ENCODE data around the gene RAB30.

The RAB30 gene

DNA sequence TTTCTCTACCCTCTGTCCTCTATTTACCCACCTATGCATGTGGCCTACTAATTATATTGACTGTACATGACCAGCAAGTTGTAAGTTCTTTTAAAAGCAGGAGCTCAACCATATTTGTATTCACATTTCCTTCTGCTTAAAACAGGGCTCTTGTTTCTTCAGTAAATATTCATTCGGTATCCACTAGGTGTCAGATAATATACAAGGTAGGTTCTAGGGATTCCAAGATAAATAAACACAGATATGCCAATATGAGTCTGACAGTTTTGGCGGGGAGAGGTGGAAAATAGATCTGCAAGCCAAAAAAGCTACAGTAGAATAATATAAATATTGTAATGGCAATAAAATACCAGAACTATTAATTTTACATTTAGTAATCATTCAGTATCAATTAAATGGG, 15.3 kb upstream of the RAB30 start:
- H3K4me1 Mint-ChIP-seq: peaks cover 5% of the 10 kb centered on the region

DNA sequence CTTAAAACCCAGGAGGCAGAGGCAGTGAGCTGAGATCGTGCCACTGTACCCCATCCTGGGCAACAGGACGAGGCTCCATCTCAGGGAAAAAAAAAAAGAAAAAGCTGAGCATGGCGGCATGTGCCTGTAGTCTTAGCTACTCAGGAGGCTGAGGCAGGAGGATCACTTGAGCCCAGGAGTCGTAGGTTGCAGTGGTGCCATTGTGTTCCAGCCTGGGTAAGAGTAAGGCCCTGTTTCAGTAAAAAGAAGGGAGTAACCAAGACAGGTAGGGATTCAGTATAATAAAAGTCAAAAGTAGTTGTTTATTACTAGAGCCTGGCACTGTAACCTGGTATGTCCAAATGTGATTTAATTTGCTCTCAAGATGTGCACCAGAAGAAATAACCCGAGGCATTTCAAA, 8.1 kb upstream of the RAB30 start:
- peaks cover 28% of the 10 kb centered on the region for H3K36me3 Mint-ChIP-seq (ENCODE audit: low read depth)
- no peaks in the 10 kb centered on the region for H3K27me3 Mint-ChIP-seq
- ATAC-seq (no peak), DNase-seq (no peak)
- no peak overlapping the region for H3K4me3 Mint-ChIP-seq
- H3K27ac Mint-ChIP-seq: no peak overlapping the region
- peaks cover 20% of the 10 kb centered on the region for H3K4me1 Mint-ChIP-seq
- H3K9me3 Mint-ChIP-seq: no peaks in the 10 kb centered on the region

More for the DNA sequence above, 15.3 kb upstream of the RAB30 start:
- no peak overlapping the region for H3K27ac Mint-ChIP-seq
- ATAC-seq: no peak
- H3K27me3 Mint-ChIP-seq: no peaks in the 10 kb centered on the region
- no peaks in the 10 kb centered on the region for H3K9me3 Mint-ChIP-seq
- DNase-seq: no peak
- peaks cover 5% of the 10 kb centered on the region for H3K36me3 Mint-ChIP-seq (ENCODE audit: low read depth)
- no peak overlapping the region for H3K4me3 Mint-ChIP-seq

DNA sequence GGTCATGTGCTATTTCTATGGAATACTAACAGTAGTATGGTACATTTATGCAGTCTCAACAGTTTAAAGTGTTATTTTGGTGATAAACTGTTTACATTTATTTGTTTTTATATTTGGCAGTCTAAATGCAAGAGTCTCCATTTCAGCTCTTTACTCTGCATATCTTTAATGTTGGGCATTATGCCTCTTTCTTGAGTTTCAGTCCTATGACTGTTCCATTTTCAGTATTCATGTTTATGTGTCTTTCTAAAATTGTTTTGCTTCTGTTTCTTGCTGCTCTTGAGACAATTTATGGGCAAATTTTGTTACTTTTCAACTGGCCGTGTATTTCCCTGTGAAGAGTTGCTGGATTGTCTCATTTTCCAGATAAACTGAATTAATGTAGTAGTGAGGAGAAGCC, 6.6 kb upstream of the RAB30 start:
- Mint-ChIP-seq H3K27me3 (no peaks in the 10 kb centered on the region), H3K4me3 (no peak overlapping the region), H3K36me3 (ENCODE audit: low read depth) (peaks cover 41% of the 10 kb centered on the region), H3K27ac (no peak overlapping the region), H3K4me1 (peaks cover 31% of the 10 kb centered on the region), H3K9me3 (no peaks in the 10 kb centered on the region)
- no peak for ATAC-seq
- no peak for DNase-seq

DNA sequence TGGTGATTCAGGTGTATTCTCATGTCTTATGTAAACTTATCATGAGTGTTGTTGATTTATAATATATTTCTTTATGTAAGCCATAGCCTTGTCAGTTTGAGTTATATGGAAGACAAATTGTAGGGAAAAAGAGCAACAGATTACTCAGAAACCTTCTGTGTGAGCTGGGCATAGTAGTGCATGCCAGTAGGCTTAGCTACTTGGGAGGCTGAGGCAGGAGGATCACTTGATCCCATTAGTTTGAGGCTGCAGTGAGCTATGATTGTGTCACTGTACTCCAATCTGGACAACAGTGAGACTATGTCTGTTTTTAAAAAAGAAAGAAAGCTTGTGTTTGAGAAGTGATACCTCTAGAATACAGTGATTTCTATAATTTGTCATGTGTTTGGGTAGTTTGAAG, 2.2 kb upstream of the RAB30 start:
- ATAC-seq (no peak), DNase-seq (no peak)
- peaks cover 47% of the 10 kb centered on the region for H3K4me1 Mint-ChIP-seq
- H3K36me3 Mint-ChIP-seq (ENCODE audit: low read depth): peaks cover 40% of the 10 kb centered on the region
- H3K4me3 Mint-ChIP-seq: no peak overlapping the region
- H3K27ac Mint-ChIP-seq: no peak overlapping the region
- no peaks in the 10 kb centered on the region for H3K27me3 Mint-ChIP-seq
- no peaks in the 10 kb centered on the region for H3K9me3 Mint-ChIP-seq

DNA sequence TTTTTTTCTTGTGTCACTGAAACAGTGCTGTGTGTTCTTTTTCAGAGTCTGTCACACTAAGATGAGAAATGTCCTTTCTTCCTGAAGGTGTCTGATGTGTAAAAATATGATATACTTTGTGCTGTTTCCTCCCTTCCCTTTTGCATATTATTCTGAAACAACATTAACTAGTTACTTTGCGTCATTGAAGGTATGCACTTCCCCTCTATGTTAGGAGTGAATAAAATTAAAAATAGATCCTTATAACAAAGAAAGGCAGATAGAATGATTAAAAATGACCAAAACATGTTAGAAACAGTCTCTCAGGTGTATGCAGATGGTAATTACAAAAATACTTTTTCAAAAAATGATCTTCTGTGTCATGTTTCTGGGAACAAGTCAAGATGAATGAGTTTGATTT, 1.6 kb upstream of the RAB30 start:
- no peaks in the 10 kb centered on the region for H3K27me3 Mint-ChIP-seq
- H3K4me3 Mint-ChIP-seq: no peak overlapping the region
- H3K36me3 Mint-ChIP-seq (ENCODE audit: low read depth): peaks cover 37% of the 10 kb centered on the region
- no peaks in the 10 kb centered on the region for H3K9me3 Mint-ChIP-seq
- no peak for ATAC-seq
- no peak for DNase-seq
- H3K4me1 Mint-ChIP-seq: peaks cover 50% of the 10 kb centered on the region
- no peak overlapping the region for H3K27ac Mint-ChIP-seq

DNA sequence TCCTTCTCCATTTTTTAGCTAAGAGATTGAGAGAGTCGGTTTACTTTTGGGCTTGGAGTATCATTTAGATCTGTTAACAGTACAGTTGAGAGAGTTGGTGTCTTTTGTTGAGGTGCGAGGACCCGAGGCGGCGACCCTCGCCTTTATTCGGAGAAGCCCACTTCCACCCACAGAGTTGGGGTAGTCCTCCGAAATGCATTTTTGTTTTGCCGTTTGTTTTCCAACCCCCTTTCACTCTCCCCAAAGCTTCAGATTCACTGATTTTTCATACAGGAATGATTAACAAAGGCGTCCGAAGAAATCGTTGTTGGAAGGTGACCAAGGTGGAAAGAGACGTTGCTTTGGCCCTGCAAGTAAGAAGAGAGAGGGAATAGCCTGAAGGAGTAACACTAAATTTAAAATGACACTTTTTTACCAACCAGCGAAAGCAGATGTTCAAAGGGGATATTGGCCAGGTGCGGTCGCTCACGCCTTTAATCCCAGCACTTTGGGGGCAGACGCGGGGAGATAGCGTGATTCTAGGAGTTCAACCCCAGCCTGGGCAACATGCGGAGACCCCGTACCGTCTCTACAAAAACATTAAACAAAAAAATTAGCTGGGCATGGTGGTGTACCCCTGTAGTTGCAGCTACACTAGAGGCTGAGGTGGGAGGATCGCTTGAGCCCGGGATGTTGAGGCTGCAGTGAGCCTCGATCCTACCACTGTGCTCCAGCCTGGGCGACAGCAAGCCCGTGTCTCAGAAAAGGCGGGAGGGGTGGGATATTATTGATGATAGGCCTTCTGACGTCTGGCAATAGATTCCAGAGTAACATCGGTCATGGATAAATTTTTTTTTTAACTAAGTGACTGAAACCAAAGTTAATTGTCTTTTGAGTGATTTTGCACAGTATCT, 899 bp upstream of the RAB30 start:
- Mint-ChIP-seq H3K9me3 (no peaks in the 10 kb centered on the region), H3K4me1 (peaks cover 49% of the 10 kb centered on the region), H3K36me3 (ENCODE audit: low read depth) (peaks cover 36% of the 10 kb centered on the region), H3K27me3 (no peaks in the 10 kb centered on the region), H3K27ac (no peak overlapping the region), H3K4me3 (no peak overlapping the region)
- ATAC-seq: no peak
- DNase-seq: no peak

DNA sequence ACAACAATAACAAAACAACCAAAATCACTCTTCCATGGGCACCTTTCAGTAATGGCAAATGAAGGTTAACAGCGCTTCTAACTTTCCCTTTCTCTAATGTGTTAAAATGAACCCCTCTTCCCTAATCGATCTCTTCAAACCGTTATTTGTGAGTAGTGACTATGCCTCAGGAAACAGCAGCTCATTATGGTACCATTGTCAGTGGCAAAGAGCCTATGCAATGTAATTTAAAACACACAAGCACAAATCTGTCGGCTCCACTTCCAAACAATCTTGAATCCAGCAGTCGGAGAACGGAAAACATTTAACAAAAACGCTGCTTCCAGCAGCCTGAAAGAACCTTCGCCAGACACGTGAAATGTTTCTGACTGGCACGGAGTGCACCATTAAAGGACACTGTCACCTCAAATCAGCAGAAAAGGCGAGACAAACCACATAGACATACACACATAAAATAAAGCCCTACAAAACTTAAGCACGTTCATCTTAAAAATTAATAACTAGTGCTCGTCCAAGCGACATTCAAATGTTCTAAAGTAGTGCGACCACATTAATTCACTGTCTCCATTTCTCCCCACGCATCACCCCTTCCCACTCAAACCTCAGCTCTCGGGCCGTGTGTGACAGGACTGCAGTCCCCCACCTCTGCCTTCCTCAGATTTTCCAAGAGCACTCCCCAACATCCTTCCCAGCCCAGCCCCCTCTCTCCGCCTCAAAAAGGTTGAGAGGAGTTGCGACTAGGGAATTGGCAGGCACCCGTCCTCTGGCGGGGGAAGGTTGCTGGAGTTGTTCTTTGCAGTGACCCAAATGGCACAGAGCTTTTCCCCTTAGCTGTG, 748 bp downstream of the RAB30 start:
- DNase-seq (peak; percentile 46), ATAC-seq (peak; percentile 11)
- H3K4me1 Mint-ChIP-seq: peaks cover 55% of the 10 kb centered on the region
- H3K27ac Mint-ChIP-seq: no peak overlapping the region
- no peaks in the 10 kb centered on the region for H3K27me3 Mint-ChIP-seq
- H3K36me3 Mint-ChIP-seq (ENCODE audit: low read depth): peaks cover 30% of the 10 kb centered on the region
- no peak overlapping the region for H3K4me3 Mint-ChIP-seq
- no peaks in the 10 kb centered on the region for H3K9me3 Mint-ChIP-seq

DNA sequence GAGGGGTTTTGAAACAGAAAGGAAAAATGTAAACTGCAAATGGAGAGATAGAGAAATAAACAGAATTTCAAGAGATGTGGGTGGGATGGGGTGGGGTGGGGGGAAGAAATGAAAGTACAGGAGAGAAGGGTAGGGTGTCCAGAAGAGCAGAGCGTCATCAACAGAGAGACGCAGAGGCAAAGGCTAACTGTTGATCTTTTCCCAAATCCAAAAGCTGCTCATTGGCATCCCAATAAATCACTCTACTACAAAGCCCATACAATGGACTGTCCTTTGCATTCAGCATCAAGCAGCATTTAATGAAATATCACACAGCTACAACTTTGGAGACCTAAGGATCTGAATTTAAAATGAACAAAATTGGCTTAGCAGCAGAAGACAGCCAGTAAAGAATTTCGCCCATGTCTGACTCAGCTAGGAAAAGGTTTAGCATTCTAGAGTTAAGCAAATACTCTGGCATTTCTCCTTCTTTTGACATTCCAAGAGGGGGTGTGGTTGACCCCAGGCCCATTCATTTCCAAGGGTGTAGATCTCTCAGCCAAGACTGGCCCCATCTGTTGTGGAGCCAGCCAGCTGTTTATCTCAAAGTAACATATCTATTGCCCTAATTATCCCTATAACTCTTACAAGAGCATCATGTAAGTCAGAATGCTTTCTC, 1.5 kb downstream of the RAB30 start:
- DNase-seq (no peak), ATAC-seq (no peak)
- peaks cover 61% of the 10 kb centered on the region for H3K4me1 Mint-ChIP-seq
- no peak overlapping the region for H3K4me3 Mint-ChIP-seq
- H3K36me3 Mint-ChIP-seq (ENCODE audit: low read depth): peaks cover 23% of the 10 kb centered on the region
- no peaks in the 10 kb centered on the region for H3K27me3 Mint-ChIP-seq
- H3K9me3 Mint-ChIP-seq: no peaks in the 10 kb centered on the region
- H3K27ac Mint-ChIP-seq: no peak overlapping the region

DNA sequence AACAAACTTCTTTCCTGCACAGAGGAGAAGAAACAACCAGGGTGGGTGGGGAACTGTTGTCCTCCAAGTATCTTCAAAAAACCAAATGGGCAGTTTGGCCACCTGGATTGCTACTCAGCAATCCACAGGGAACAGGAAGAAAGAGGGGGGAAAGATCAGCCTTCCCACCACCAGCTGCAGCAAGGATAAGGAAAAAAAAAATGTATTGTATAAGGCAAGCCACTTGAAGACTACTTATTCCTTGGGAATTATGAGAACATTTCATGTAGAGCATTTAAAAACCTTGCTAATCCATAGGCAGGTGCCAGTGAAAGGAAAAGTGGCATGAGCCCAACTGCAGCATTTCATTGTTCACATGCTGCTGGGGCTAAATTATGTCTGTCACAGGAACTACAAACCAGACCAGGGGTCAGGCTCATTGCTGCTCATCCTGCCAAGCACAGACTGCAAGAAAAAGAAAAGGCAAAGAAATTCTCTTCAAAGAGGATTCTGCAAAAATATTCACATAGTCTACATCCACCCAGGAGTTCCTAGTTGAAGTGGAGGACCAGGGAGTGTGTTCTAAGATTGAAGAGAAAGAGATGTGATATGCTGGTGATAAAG, 2.2 kb downstream of the RAB30 start:
- Mint-ChIP-seq H3K4me3 (no peak overlapping the region), H3K27ac (no peak overlapping the region), H3K4me1 (peaks cover 62% of the 10 kb centered on the region), H3K36me3 (ENCODE audit: low read depth) (peaks cover 18% of the 10 kb centered on the region), H3K27me3 (no peaks in the 10 kb centered on the region), H3K9me3 (no peaks in the 10 kb centered on the region)
- DNase-seq: no peak
- no peak for ATAC-seq

DNA sequence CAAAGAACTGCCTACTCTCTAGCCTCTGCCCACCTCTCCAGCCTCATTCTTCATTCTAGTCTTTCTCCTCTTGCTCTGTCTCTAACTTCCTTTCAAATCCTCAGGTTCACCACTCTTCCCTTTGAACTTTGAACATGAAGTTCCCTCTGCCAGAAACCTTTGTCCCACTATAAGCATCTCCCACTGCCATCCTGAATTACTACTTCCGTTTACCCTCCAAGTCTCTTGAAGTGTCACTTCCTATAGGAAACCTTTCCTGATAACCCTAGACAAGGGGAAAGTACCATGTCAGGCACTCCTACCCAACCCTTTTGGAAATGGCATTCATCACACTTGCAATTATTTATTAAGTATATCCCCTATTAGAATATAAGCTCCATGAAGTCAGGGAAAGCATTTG, 3.1 kb downstream of the RAB30 start:
- Mint-ChIP-seq H3K27me3 (no peaks in the 10 kb centered on the region), H3K4me1 (peaks cover 65% of the 10 kb centered on the region), H3K36me3 (ENCODE audit: low read depth) (peaks cover 12% of the 10 kb centered on the region), H3K4me3 (no peak overlapping the region), H3K27ac (no peak overlapping the region), H3K9me3 (no peaks in the 10 kb centered on the region)
- no peak for DNase-seq
- ATAC-seq: no peak

DNA sequence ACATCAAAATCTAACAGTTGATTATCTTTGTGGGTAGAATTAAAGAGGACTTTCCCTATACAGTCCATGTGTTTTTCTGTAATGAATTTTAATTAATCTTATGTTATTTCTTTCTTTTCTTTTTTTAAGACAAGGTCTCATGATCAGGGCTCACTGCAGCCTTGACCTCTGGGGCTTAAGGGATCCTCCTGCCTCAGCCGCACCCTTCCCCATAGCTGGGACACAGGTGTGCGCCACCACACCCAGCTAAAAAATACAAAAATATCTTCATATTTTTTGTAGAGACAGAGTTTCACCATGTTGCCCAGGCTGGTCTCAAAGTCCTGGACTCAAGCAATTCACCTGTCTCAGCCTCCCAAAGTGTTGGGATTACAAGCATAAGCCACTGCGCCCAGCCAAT, 7.7 kb downstream of the RAB30 start:
- Mint-ChIP-seq H3K27ac (peak overlapping the region; percentile 89), H3K4me1 (peaks cover 82% of the 10 kb centered on the region), H3K4me3 (peak overlapping the region; percentile 76)

DNA sequence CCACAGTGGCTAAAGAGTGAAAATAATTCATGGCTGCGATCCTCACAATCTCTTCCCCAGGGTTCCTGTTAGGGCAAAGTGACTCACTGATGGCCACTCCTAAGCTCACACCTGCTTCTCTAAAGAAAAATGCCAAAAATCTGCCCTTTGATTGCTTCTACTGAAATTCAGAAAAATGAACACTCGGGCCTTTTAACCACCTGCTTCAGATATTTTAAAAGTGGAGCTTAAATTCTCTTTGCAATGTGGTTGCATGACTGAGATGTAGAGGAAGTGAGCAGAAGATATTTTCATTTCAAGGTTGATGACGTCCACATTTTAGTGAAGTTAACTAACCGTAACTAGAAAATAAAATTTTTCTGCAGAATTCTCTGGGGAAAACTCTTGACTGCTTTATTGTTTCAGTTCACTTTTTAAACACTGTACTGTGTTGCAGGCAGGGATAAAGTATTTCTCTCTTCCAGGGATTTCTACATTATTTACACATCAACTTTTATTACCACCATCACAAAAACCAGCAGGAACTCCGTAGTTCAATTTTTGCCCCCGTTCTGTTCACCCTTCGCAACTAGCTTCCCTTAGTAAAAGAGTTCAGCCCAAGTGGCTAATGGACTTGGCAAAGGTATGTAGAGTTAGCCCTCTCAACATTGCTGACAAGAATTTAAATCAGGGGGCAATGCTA, 8.5 kb downstream of the RAB30 start:
- peak; percentile 75 for ATAC-seq
- peaks cover 75% of the 10 kb centered on the region for H3K4me1 Mint-ChIP-seq
- H3K27ac Mint-ChIP-seq: peak overlapping the region; percentile 89
- peaks cover 25% of the 10 kb centered on the region for H3K36me3 Mint-ChIP-seq (ENCODE audit: low read depth)
- no peaks in the 10 kb centered on the region for H3K9me3 Mint-ChIP-seq
- H3K27me3 Mint-ChIP-seq: no peaks in the 10 kb centered on the region
- H3K4me3 Mint-ChIP-seq: peak overlapping the region; percentile 76
- no peak for DNase-seq

More for the DNA sequence above, 7.7 kb downstream of the RAB30 start:
- no peak for DNase-seq
- Mint-ChIP-seq H3K36me3 (ENCODE audit: low read depth) (peaks cover 25% of the 10 kb centered on the region), H3K9me3 (no peaks in the 10 kb centered on the region), H3K27me3 (no peaks in the 10 kb centered on the region)
- ATAC-seq: no peak

DNA sequence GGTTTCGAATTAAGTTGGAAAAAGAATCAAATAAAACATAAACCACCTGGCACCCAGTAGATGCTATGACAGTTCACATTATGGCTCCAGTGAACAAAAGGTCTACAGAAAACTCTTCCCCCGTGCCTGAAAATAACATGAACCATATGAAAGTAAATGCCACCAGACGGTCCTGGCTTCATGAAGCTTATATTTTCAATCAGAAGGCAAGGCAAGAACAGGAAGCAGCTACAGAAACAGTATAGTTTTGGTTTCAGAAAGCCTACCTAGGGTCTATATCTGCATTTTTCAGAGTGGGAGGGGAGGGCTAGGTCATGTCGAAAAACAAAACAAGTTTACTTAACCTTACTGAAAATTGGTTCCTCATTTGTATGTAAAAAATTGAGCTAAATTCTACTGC, 9.8 kb downstream of the RAB30 start:
- Mint-ChIP-seq H3K27ac (peak overlapping the region; percentile 89), H3K4me3 (peak overlapping the region; percentile 76), H3K27me3 (no peaks in the 10 kb centered on the region), H3K9me3 (no peaks in the 10 kb centered on the region), H3K4me1 (peaks cover 78% of the 10 kb centered on the region), H3K36me3 (ENCODE audit: low read depth) (peaks cover 23% of the 10 kb centered on the region)
- peak; percentile 53 for ATAC-seq
- no peak for DNase-seq

DNA sequence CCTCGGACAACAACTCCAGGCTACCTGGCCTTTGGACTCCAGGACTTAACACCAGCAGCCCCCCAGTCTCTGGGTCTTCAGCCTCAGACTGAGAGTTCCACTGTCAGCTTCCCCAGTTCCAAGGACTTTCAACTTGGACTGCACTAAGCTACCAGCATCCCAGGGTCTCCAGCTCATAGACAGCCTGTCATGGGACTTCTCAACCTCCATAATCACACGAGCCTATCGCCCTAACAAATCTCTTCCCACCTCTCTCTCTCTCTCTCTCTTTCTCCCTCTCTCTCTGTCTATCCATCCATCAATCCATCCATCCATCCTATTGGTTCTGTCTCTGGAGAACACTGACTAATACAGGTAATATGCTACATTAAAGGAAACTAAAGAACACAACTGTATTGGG, 10.7 kb downstream of the RAB30 start:
- Mint-ChIP-seq H3K27me3 (no peaks in the 10 kb centered on the region), H3K36me3 (ENCODE audit: low read depth) (peaks cover 26% of the 10 kb centered on the region), H3K4me3 (no peak overlapping the region), H3K27ac (peak overlapping the region; percentile 65), H3K4me1 (peaks cover 84% of the 10 kb centered on the region), H3K9me3 (no peaks in the 10 kb centered on the region)
- DNase-seq (no peak), ATAC-seq (no peak)

Measured in activated naive CD8-positive, alpha-beta T cell treated with anti-CD3 and anti-CD28 coated beads, Interleukin-2, amount 50 U/mL, for 24 hours (primary cell).